Measurements from ENCODE around the gene ZNF407. TPM values are rescaled to one million over a fixed set of nuclear protein-coding genes. Genes with fewer than 3 reads are reported as not detected.

Gene ZNF407
- total RNA-seq, 1 donor from 2014 or later = 14.7 TPM

DNA sequence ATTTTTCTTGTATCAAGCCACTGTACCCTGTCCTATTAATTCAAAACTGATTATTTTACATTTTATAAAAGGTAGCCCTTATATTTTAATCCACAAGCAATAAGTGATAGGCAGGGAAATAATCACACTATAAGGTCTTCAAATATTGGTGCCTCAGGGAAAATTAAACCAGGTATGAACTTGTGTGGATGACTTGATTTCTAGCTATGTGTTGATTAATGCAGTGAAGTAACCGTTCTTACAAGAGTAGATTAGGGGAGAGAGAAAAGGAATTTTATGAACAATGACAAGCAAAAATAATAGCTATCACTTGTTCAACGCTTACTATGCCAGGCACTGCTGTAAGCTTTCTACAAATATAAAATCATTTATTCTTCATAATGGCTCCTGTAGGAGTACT, 411.6 kb downstream of the ZNF407 start:
- DNase-seq (ENCODE audit: extremely low spot score, unreplicated experiment) = no peak
- no peaks in the 10 kb centered on the region for H3K4me1 Mint-ChIP-seq (ENCODE audit: unreplicated experiment)
- H3K36me3 Mint-ChIP-seq = no peaks in the 10 kb centered on the region
- TF ChIP-seq, protein P1, sequence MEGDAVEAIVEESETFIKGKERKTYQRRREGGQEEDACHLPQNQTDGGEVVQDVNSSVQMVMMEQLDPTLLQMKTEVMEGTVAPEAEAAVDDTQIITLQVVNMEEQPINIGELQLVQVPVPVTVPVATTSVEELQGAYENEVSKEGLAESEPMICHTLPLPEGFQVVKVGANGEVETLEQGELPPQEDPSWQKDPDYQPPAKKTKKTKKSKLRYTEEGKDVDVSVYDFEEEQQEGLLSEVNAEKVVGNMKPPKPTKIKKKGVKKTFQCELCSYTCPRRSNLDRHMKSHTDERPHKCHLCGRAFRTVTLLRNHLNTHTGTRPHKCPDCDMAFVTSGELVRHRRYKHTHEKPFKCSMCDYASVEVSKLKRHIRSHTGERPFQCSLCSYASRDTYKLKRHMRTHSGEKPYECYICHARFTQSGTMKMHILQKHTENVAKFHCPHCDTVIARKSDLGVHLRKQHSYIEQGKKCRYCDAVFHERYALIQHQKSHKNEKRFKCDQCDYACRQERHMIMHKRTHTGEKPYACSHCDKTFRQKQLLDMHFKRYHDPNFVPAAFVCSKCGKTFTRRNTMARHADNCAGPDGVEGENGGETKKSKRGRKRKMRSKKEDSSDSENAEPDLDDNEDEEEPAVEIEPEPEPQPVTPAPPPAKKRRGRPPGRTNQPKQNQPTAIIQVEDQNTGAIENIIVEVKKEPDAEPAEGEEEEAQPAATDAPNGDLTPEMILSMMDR (conservative IDR thresholded peaks at IDR 0.05) = no peak
- no peak overlapping the region for H3K4me3 Mint-ChIP-seq
- no peaks in the 10 kb centered on the region for H3K9me3 Mint-ChIP-seq
- H3K27ac Mint-ChIP-seq = no peak overlapping the region
- H3K27me3 Mint-ChIP-seq = no peaks in the 10 kb centered on the region

DNA sequence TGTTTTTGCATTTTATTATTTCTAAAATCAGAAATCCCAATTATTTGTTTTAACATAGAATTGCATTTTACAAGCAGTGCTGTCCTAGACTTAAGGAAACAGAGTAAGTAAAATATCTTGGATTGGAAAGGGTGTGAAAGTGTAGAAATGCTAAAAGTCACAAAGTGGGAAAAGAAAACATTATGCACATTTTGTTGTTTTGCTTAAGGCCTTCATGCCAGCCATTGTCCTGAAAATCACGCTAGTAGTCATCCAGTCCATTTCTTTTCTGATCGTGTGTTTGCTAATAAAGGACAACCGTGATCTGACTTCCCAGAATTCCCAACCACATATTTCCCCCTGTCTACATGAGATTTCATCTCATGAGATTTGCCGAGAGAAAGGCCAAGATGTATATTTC, 412.2 kb downstream of the ZNF407 start:
- TF ChIP-seq, protein P1 (conservative IDR thresholded peaks at IDR 0.05) = no peak
- no peak for DNase-seq (ENCODE audit: extremely low spot score, unreplicated experiment)
- Mint-ChIP-seq H3K4me1 (ENCODE audit: unreplicated experiment) (no peaks in the 10 kb centered on the region), H3K9me3 (no peaks in the 10 kb centered on the region), H3K4me3 (no peak overlapping the region), H3K27me3 (no peaks in the 10 kb centered on the region), H3K36me3 (no peaks in the 10 kb centered on the region), H3K27ac (no peak overlapping the region)

DNA sequence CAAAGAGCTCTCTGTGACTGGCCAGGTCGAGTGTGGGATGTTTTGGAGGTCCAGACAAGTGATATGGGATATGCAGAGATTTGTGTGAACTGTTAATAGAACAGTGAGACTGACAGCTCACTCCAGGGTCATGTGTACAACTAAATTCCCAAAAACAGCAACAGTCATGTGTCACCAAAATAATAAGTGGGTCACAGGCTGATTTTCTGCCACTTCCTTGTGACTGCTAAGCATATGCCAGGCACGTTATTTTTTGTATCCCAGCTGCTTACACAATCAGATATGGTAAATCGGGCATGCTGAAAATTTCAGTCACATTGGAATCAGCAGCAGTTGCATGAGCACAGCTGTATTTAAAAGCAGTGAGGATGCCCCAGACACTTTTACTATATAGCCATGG, 412.6 kb downstream of the ZNF407 start:
- TF ChIP-seq, protein P1 (conservative IDR thresholded peaks at IDR 0.05) = no peak
- Mint-ChIP-seq H3K4me1 (ENCODE audit: unreplicated experiment) (no peaks in the 10 kb centered on the region), H3K27ac (no peak overlapping the region), H3K27me3 (no peaks in the 10 kb centered on the region), H3K4me3 (no peak overlapping the region), H3K36me3 (no peaks in the 10 kb centered on the region), H3K9me3 (no peaks in the 10 kb centered on the region)
- no peak for DNase-seq (ENCODE audit: extremely low spot score, unreplicated experiment)

DNA sequence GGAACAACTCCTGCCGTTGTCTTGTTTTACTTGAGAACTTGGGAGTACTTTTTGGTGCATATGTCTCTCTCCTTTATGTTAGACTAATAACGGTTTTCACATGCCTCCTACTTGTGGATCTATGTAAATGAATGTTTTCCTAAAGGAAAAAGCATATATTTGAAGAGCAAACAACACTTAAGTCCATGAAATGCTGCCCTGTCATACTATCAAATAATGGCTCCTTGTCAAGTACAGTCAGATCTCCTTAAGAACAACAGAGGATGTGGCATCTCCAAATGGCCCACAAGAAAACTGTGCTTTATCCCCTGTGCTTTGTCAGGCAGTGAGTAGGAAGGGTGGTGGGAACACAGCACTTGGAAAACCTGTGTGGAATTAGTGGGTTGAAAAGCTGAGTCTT, 413.0 kb downstream of the ZNF407 start:
- TF ChIP-seq, protein P1 (conservative IDR thresholded peaks at IDR 0.05) = no peak
- H3K4me3 Mint-ChIP-seq = no peak overlapping the region
- no peak overlapping the region for H3K27ac Mint-ChIP-seq
- no peaks in the 10 kb centered on the region for H3K36me3 Mint-ChIP-seq
- no peak for DNase-seq (ENCODE audit: extremely low spot score, unreplicated experiment)
- H3K9me3 Mint-ChIP-seq = no peaks in the 10 kb centered on the region
- H3K4me1 Mint-ChIP-seq (ENCODE audit: unreplicated experiment) = no peaks in the 10 kb centered on the region
- no peaks in the 10 kb centered on the region for H3K27me3 Mint-ChIP-seq

DNA sequence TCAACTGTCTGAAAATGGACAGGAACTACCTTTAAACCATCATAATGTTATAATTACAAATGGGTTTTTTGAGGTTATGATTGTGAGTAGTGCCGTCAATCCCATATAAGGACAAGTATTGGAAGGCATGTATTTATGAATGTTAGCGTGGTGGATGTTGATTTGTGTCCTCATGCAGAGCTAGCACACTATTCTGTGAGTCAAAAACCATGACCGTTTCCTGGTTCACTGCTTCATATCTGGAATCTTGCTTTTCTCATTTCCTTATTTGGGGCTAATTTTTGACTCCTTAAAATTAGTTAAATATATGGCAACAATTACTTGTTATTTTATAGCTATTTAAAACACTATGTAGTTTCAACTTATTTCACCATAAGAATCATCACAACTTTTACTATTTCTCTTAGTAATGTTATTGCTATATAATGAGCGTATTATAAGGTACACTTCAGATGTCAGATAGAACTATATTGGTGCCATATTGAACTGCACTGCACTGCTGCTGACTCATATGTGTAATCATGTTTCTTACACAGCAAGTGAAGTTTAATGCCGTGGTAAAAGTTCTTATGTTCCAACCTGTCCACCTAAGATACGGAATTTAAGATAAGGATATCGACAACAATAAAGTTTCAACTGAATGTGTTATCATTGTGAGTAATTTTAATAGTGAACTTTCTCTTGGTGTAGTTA, 418.5 kb downstream of the ZNF407 start:
- Mint-ChIP-seq H3K4me1 (ENCODE audit: unreplicated experiment) (no peaks in the 10 kb centered on the region), H3K27ac (no peak overlapping the region), H3K36me3 (no peaks in the 10 kb centered on the region), H3K4me3 (no peak overlapping the region), H3K9me3 (no peaks in the 10 kb centered on the region), H3K27me3 (no peaks in the 10 kb centered on the region)
- TF ChIP-seq, protein P1 (conservative IDR thresholded peaks at IDR 0.05) = no peak
- no peak for DNase-seq (ENCODE audit: extremely low spot score, unreplicated experiment)

Data from type B pancreatic cell (in vitro differentiated cells).